HPDE6-E6E7 (cell line): Measurements from ENCODE around the gene CHRD.

ENCODE experiments used
- DNase-seq: peaks from one replicate; pipeline ENCODE4 v3.0.0; 2011; ENCODE audit warnings: missing footprints; ENCODE audit errors: extremely low spot score

The CHRD gene

GRCh38 chr3:184346480-184347190 lies 33.2 kb upstream of the CHRD start:
- DNase-seq: no peak

GRCh38 chr3:184347321-184348056 lies 32.4 kb upstream of the CHRD start:
- no peak for DNase-seq

GRCh38 chr3:184348057-184348382 lies 31.8 kb upstream of the CHRD start:
- no peak for DNase-seq

- DNase-seq: no peak
These were observed 30.0 kb upstream of the CHRD start for GRCh38 chr3:184349563-184350470.

- no peak for DNase-seq
These were observed 29.2 kb upstream of the CHRD start for GRCh38 chr3:184350618-184351017.

- no peak for DNase-seq
These were observed 28.2 kb upstream of the CHRD start for GRCh38 chr3:184351511-184352148.

- no peak for DNase-seq
These were observed 27.6 kb upstream of the CHRD start for GRCh38 chr3:184352149-184352785.

- DNase-seq: no peak
These were observed 26.8 kb upstream of the CHRD start for GRCh38 chr3:184352897-184353545.

GRCh38 chr3:184353546-184353941 lies 26.3 kb upstream of the CHRD start:
- no peak for DNase-seq

- no peak for DNase-seq
These were observed 25.6 kb upstream of the CHRD start for GRCh38 chr3:184354121-184354728.

GRCh38 chr3:184354754-184355153 lies 25.1 kb upstream of the CHRD start:
- DNase-seq: no peak

GRCh38 chr3:184355261-184356040 lies 24.4 kb upstream of the CHRD start:
- DNase-seq: no peak

GRCh38 chr3:184357248-184358123 lies 22.4 kb upstream of the CHRD start:
- DNase-seq: no peak

- DNase-seq: no peak
These were observed 21.6 kb upstream of the CHRD start for GRCh38 chr3:184358124-184358767.

GRCh38 chr3:184358921-184359350 lies 20.9 kb upstream of the CHRD start:
- DNase-seq: no peak

- no peak for DNase-seq
These were observed 20.2 kb upstream of the CHRD start for GRCh38 chr3:184359610-184360009.

- DNase-seq: no peak
These were observed 19.6 kb upstream of the CHRD start for GRCh38 chr3:184360070-184360928.
